H1 (cell line): ENCODE results near the gene ACAP2. TPM values are rescaled to one million over a fixed set of nuclear protein-coding genes. Genes with fewer than 3 reads are reported as not detected.
"Not testable (repeated sequence)": the region's sequence is repeated elsewhere in the genome, so short reads cannot be mapped to it uniquely, and the experiment has no call there.

Experiments
- CTCF ChIA-PET: fragments of 300-600 bp; sonication (Branson Sonifier 250); formaldehyde crosslinking; loops from one replicate; lab custom pipeline; 2021; ENCODE audit not compliant: partially characterized antibody; lab: Charles Lee
- POLR2A ChIA-PET: fragments of 300-600 bp; sonication (Branson Sonifier 250); formaldehyde crosslinking; loops from one replicate; lab custom pipeline; 2021; ENCODE audit warnings: inconsistent platforms; ENCODE audit not compliant: partially characterized antibody; lab: Charles Lee
- DNase-seq, 2 experiments: peaks; one replicate each; pipeline versions ENCODE4 v3.0.0 to v3.0.0-alpha.2; 2010 to 2022; ENCODE audit warnings: low spot score in 2 of 2, low read depth in 1 of 2, mixed read lengths in 1 of 2
- FAIRE-seq: peaks from 2 replicates; lab custom pipeline; 2011; peaks lifted over from hg19 to GRCh38; lab: Jason Lieb, UNC
- H2AFZ ChIP-seq: 2 replicates; pipeline ENCODE4 v1.8.1; 2012; ENCODE audit warnings: low read length, inconsistent platforms
- H2AK5ac ChIP-seq: 2 replicates; pipeline ENCODE4 v1.6.1; 2013; ENCODE audit warnings: low read depth, low read length
- H2BK120ac ChIP-seq: replicated peaks from 2 replicates; pipeline ENCODE3; 2013; ENCODE audit warnings: low read depth, low read length, inconsistent platforms
- H2BK12ac ChIP-seq: 2 replicates; pipeline ENCODE4 v1.6.1; 2013; ENCODE audit warnings: low read depth, low read length
- H2BK15ac ChIP-seq: 2 replicates; pipeline ENCODE4 v1.6.1; 2013; ENCODE audit warnings: low read length
- H2BK20ac ChIP-seq: 2 replicates; pipeline ENCODE4 v1.6.1; 2013; ENCODE audit warnings: low read length
- H2BK5ac ChIP-seq: 2 replicates; pipeline ENCODE4 v1.6.1; 2013; ENCODE audit warnings: low read depth, low read length
- H3K14ac ChIP-seq: 2 replicates; pipeline ENCODE4 v1.6.1; 2013; ENCODE audit warnings: inconsistent platforms; ENCODE audit not compliant: insufficient read length
- H3K18ac ChIP-seq: 2 replicates; pipeline ENCODE4 v1.6.1; 2013; ENCODE audit warnings: low read length; ENCODE audit errors: extremely low read depth
- H3K23ac ChIP-seq: 2 replicates; pipeline ENCODE4 v1.6.1; 2013; ENCODE audit warnings: inconsistent platforms; ENCODE audit not compliant: insufficient read length
- H3K23me2 ChIP-seq: 2 replicates; pipeline ENCODE4 v1.6.1; 2013; ENCODE audit warnings: low read depth, low read length
- H3K27ac ChIP-seq: 2 replicates; pipeline ENCODE4 v1.6.1; 2011; ENCODE audit warnings: low read depth, low read length, inconsistent platforms
- H3K27me3 ChIP-seq, 4 experiments: replicated peaks in 1 of 4; 1 replicate in 1 of 4; 2 replicates in 3 of 4; pipeline versions ENCODE4 v1.6.1 to v1.8.1; 2011 to 2013; ENCODE audit warnings: low read length in 3 of 4, mild to moderate bottlenecking in 3 of 4, inconsistent platforms in 2 of 4, mixed read lengths in 2 of 4, moderate library complexity in 1 of 4; ENCODE audit not compliant: control insufficient read depth in 3 of 4, insufficient read depth in 3 of 4; ENCODE audit errors: extremely low read depth in 1 of 4
- H3K36me3 ChIP-seq, 4 experiments: 2 replicates each; pipeline versions ENCODE4 v1.6.1 to v1.8.1; 2011 to 2013; ENCODE audit warnings: mild to moderate bottlenecking in 4 of 4, low read length in 3 of 4, moderate library complexity in 2 of 4, control low read depth in 1 of 4, inconsistent platforms in 1 of 4; ENCODE audit not compliant: insufficient read depth in 4 of 4, control insufficient read depth in 2 of 4
- H3K4ac ChIP-seq: replicated peaks from 2 replicates; pipeline ENCODE3; 2013; ENCODE audit warnings: low read length, low read depth, mixed read lengths, inconsistent platforms; ENCODE audit not compliant: insufficient read length
- H3K4me1 ChIP-seq, 4 experiments: replicated peaks in 1 of 4; 1 replicate in 1 of 4; 2 replicates in 3 of 4; pipeline versions ENCODE4 v1.6.1 to v1.8.1; 2011 to 2013; ENCODE audit warnings: low read length in 3 of 4, inconsistent platforms in 2 of 4, mixed read lengths in 1 of 4; ENCODE audit not compliant: insufficient read depth in 4 of 4, control insufficient read depth in 3 of 4
- H3K4me2 ChIP-seq, 2 experiments: 2 replicates each; pipeline versions ENCODE4 v1.6.1 to v1.8.1; 2011 to 2013; ENCODE audit warnings: low read depth in 2 of 2, low read length in 2 of 2, control low read depth in 1 of 2, inconsistent platforms in 1 of 2, mild to moderate bottlenecking in 1 of 2; ENCODE audit not compliant: insufficient read depth in 1 of 2
- H3K4me3 ChIP-seq, 4 experiments: fragments of 200-600, 300-600 bp in 1 of 4; sonication (generic), shearing (Covaris generic), sonication (Bioruptor Twin) in 1 of 4; 2 replicates each; pipeline versions ENCODE4 v1.5.1 to v1.8.1; 2011 to 2016; ENCODE audit warnings: low read length in 4 of 4, low read depth in 3 of 4, control low read depth in 2 of 4, inconsistent platforms in 2 of 4, mild to moderate bottlenecking in 2 of 4, mixed read lengths in 1 of 4, moderate library complexity in 1 of 4; ENCODE audit not compliant: insufficient read depth in 2 of 4; ENCODE audit errors: extremely low read depth in 1 of 4
- H3K56ac ChIP-seq: replicated peaks from 2 replicates; pipeline ENCODE3; 2013; ENCODE audit warnings: low read depth, mild to moderate bottlenecking, mixed read lengths, low read length, inconsistent platforms; ENCODE audit not compliant: insufficient read length
- H3K79me1 ChIP-seq: 2 replicates; pipeline ENCODE4 v1.6.1; 2013; ENCODE audit warnings: low read depth, low read length, control low read depth
- H3K79me2 ChIP-seq, 2 experiments: 2 replicates each; pipeline versions ENCODE4 v1.6.1 to v1.8.1; 2012 to 2013; ENCODE audit warnings: low read length in 2 of 2, mild to moderate bottlenecking in 2 of 2, inconsistent platforms in 1 of 2; ENCODE audit not compliant: insufficient read depth in 2 of 2, control insufficient read depth in 1 of 2
- H3K9ac ChIP-seq, 4 experiments: replicated peaks in 1 of 4; 1 replicate in 1 of 4; 2 replicates in 3 of 4; pipeline versions ENCODE4 v1.6.1 to v1.8.1; 2011 to 2013; ENCODE audit warnings: low read depth in 3 of 4, low read length in 3 of 4, control low read depth in 2 of 4, mild to moderate bottlenecking in 2 of 4, moderate library complexity in 2 of 4, inconsistent platforms in 1 of 4; ENCODE audit errors: extremely low read depth in 1 of 4
- H3K9me3 ChIP-seq, 2 experiments: 2 replicates each; pipeline versions ENCODE4 v1.6.1 to v1.8.1; 2012 to 2013; ENCODE audit warnings: mild to moderate bottlenecking in 2 of 2, moderate library complexity in 2 of 2, control low read depth in 1 of 2, inconsistent platforms in 1 of 2, low read depth in 1 of 2, low read length in 1 of 2, mixed read lengths in 1 of 2; ENCODE audit not compliant: insufficient read depth in 2 of 2
- H4K20me1 ChIP-seq, 2 experiments: replicated peaks in 1 of 2; 2 replicates each; pipeline versions ENCODE3 to v1.8.1; 2011 to 2013; ENCODE audit warnings: inconsistent platforms in 2 of 2, low read length in 2 of 2, mild to moderate bottlenecking in 1 of 2; ENCODE audit not compliant: insufficient read depth in 2 of 2, control insufficient read depth in 1 of 2
- H4K5ac ChIP-seq: 2 replicates; pipeline ENCODE4 v1.6.1; 2013; ENCODE audit warnings: low read length, low read depth, mixed read lengths, inconsistent platforms; ENCODE audit not compliant: insufficient read length
- H4K8ac ChIP-seq: 2 replicates; pipeline ENCODE4 v1.8.0; 2013; ENCODE audit warnings: mild to moderate bottlenecking, moderate library complexity, low read length, inconsistent platforms; ENCODE audit not compliant: insufficient read depth; ENCODE audit errors: extremely low read depth
- H4K91ac ChIP-seq: replicated peaks from 2 replicates; pipeline ENCODE3; 2013; ENCODE audit warnings: low read length, mixed read lengths, inconsistent platforms; ENCODE audit not compliant: insufficient read length
- WGBS, 2 experiments: shearing (Covaris generic) in 1 of 2; methylation state at CpG; one replicate each; pipeline versions ENCODE4 v1.1.6 to v1.1.7; 2013 to 2015; ENCODE audit warnings: low lambda C conversion rate in 2 of 2, mixed read lengths in 2 of 2, inconsistent platforms in 1 of 2, low coverage in 1 of 2, missing lambda C conversion rate in 1 of 2; ENCODE audit not compliant: insufficient replicate concordance in 2 of 2, insufficient coverage in 1 of 2, insufficient read length in 1 of 2; ENCODE audit errors: extremely low coverage in 1 of 2, missing lambda C conversion rate in 1 of 2; 5-methylcytosine and 5-hydroxymethylcytosine counted together
- polyA plus RNA-seq, 7 experiments: library from polyadenylated mRNA; depleted of rRNA in 3 of 7; stranded (reverse) in 5 of 7; unstranded in 2 of 7; fragments of >200 nt in 5 of 7; fragments of 200-250 nt in 2 of 7; gene quantifications; 1 replicate in 5 of 7; 2 replicates in 1 of 7; 4 replicates in 1 of 7; pipeline versions ENCODE4 v1.2.1 to v1.2.3, GENCODE V29; 2011 to 2013; ENCODE audit warnings: missing spikeins in 2 of 7, mixed read lengths in 2 of 7
- total RNA-seq: library from RNA; stranded (reverse); fragmentation: NEBNext Ultra II Directional; extraction: Animal tissue kit (Norgen Biotek cat#: 25700); gene quantifications from 2 replicates; pipeline ENCODE4 v1.2.1, GENCODE V29; 2021

The ACAP2 gene
- total and polyA plus RNA-seq, 2 of the 8 experiments (the other 6 are each of a cell fraction or from before 2014, with no cell fraction given), result 7.7 to 37.3 TPM

GRCh38 chr3:195228886-195229285, 213.9 kb downstream of the ACAP2 start:
- H3K36me3 ChIP-seq, H3K79me2 ChIP-seq, H3K9ac ChIP-seq, H2BK20ac ChIP-seq, H2BK15ac ChIP-seq, H3K4ac ChIP-seq, H3K23me2 ChIP-seq, H2BK12ac ChIP-seq, H3K9me3 ChIP-seq, H2AFZ ChIP-seq, H3K79me1 ChIP-seq, H2BK120ac ChIP-seq, H4K8ac ChIP-seq, FAIRE-seq, H4K91ac ChIP-seq, H4K20me1 ChIP-seq, H3K14ac ChIP-seq, H2AK5ac ChIP-seq, H4K5ac ChIP-seq, H3K23ac ChIP-seq, H3K27ac ChIP-seq, H3K27me3 ChIP-seq, H3K4me1 ChIP-seq, H2BK5ac ChIP-seq, H3K18ac ChIP-seq, H3K56ac ChIP-seq, H3K4me3 ChIP-seq, POLR2A ChIA-PET, H3K4me2 ChIP-seq: not testable (repeated sequence)
- DNase-seq, result peak in 1 of 2 experiments; percentile 13
- CTCF ChIA-PET, result interaction anchor here (1.5 to 2.9 kb wide), 2 partner anchors 9 to 11 kb away, joined by 3 to 14 read pairs; no protein-coding TSS in a partner anchor
- 92% methylated on average over 5 of the region's 5 CpGs; no CpG with 5 or more reads in 1 of the 2 experiments for WGBS, 2 experiments
